ENCODE results near the gene UPK1B.

Gene UPK1B

GRCh38 chr3:119194237-119195150 is 21.1 kb downstream of the UPK1B start:
- TF ChIP-seq TCF12 (IDR thresholded peaks at IDR 0.05; ENCODE audit: low read depth) (no peak), CREB1 (IDR thresholded peaks at IDR 0.05; ENCODE audit: low read depth) (no peak), CEBPB (IDR thresholded peaks at IDR 0.05) (no peak), TAF1 (IDR thresholded peaks at IDR 0.05; ENCODE audit: low read depth) (no peak), FOXM1 (IDR thresholded peaks at IDR 0.05; ENCODE audit: borderline replicate concordance, low read depth) (no peak), YY1 (IDR thresholded peaks at IDR 0.05; ENCODE audit: low read depth) (no peak), USF1 (IDR thresholded peaks at IDR 0.05) (no peak), RAD21 (IDR thresholded peaks at IDR 0.05; ENCODE audit: low read depth) (no peak), NFIC (IDR thresholded peaks at IDR 0.05) (no peak), EGR1 (IDR thresholded peaks at IDR 0.05) (no peak), TEAD4 (IDR thresholded peaks at IDR 0.05) (no peak), EP300 (IDR thresholded peaks at IDR 0.05; ENCODE audit: borderline replicate concordance) (no peak), REST (IDR thresholded peaks at IDR 0.05; ENCODE audit: low read depth) (no peak), ZBTB7A (IDR thresholded peaks at IDR 0.05; ENCODE audit: low read depth) (no peak)
- TF ChIP-seq, protein P1, sequence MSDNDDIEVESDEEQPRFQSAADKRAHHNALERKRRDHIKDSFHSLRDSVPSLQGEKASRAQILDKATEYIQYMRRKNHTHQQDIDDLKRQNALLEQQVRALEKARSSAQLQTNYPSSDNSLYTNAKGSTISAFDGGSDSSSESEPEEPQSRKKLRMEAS (IDR thresholded peaks at IDR 0.05), result no peak

- TF ChIP-seq USF1 (IDR thresholded peaks at IDR 0.05) (no peak), YY1 (IDR thresholded peaks at IDR 0.05; ENCODE audit: low read depth) (no peak), TCF12 (IDR thresholded peaks at IDR 0.05; ENCODE audit: low read depth) (no peak), TEAD4 (IDR thresholded peaks at IDR 0.05) (no peak), REST (IDR thresholded peaks at IDR 0.05; ENCODE audit: low read depth) (no peak), EGR1 (IDR thresholded peaks at IDR 0.05) (no peak)
Observed at GRCh38 chr3:119195151-119195476, 21.7 kb downstream of the UPK1B start.

DNA sequence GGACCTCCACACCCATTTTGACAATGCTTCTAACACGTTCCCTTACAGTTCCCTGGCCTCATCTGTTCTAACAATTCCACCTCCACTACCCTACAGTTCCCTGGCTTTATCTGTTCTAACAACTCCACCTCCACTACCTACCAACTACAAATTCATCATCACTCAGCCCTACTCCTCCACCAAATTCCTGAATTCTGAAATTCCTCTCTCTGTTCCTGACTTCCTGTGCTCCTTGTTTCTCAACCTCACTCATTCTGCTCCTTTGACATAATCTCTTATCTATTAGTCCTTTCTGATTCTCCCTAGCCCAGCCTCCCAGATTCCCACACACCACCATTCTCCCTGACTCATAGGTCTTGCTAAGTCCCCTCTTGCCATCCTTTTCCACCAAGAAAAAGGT is 22.5 kb downstream of the UPK1B start:
- TF ChIP-seq YY1 (IDR thresholded peaks at IDR 0.05; ENCODE audit: low read depth), result no peak
- no peak for TF ChIP-seq EP300 (IDR thresholded peaks at IDR 0.05; ENCODE audit: borderline replicate concordance)
- TF ChIP-seq FOXM1 (IDR thresholded peaks at IDR 0.05; ENCODE audit: borderline replicate concordance, low read depth), result no peak
- no peak for TF ChIP-seq RAD21 (IDR thresholded peaks at IDR 0.05; ENCODE audit: low read depth)
- TF ChIP-seq CEBPB (IDR thresholded peaks at IDR 0.05), result no peak
- TF ChIP-seq EGR1 (IDR thresholded peaks at IDR 0.05), result no peak
- no peak for TF ChIP-seq TAF1 (IDR thresholded peaks at IDR 0.05; ENCODE audit: low read depth)
- no peak for TF ChIP-seq TEAD4 (IDR thresholded peaks at IDR 0.05)
- no peak for TF ChIP-seq CREB1 (IDR thresholded peaks at IDR 0.05; ENCODE audit: low read depth)
- TF ChIP-seq, protein P1 (IDR thresholded peaks at IDR 0.05), result no peak
- TF ChIP-seq TCF12 (IDR thresholded peaks at IDR 0.05; ENCODE audit: low read depth), result no peak
- no peak for TF ChIP-seq REST (IDR thresholded peaks at IDR 0.05; ENCODE audit: low read depth)
- TF ChIP-seq NFIC (IDR thresholded peaks at IDR 0.05), result no peak

DNA sequence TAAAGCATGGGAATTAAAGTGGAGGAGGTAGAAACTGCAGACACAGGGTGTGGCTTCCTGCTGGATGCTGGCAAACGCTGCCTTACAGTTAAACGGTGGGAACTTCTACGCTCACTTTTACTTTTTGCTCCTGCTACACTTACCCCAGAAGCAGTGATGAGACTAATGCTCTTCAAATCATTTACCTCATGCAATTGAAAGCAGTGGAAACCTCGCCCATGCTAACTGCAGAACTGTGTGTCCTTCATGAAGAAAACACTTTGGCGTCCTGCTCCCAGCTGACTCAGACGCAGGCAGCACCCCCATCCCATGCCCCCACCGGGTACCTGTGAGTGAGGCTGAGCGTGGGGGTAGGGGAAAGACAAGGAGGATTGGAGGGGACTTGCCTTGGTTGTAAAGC is 31.8 kb downstream of the UPK1B start:
- TF ChIP-seq REST (IDR thresholded peaks at IDR 0.05; ENCODE audit: low read depth) (no peak), ZBTB7A (IDR thresholded peaks at IDR 0.05; ENCODE audit: low read depth) (no peak), EGR1 (IDR thresholded peaks at IDR 0.05) (no peak), NFIC (IDR thresholded peaks at IDR 0.05) (no peak)

All from Ishikawa (cell line).